Suppressor macrophage treated with lipopolysaccharide for 4 hours (primary cell): Measurements from ENCODE around the gene ST6GAL1.
"Not testable (repeated sequence)": the region's sequence is repeated elsewhere in the genome, so short reads cannot be mapped to it uniquely, and the experiment has no call there.

Source experiments
- DNase-seq: peaks from one replicate; pipeline ENCODE4 v3.0.0-alpha.2; 2020

ST6GAL1 gene

GRCh38 chr3:187025254-187025655, 94.9 kb downstream of the ST6GAL1 start:
- DNase-seq, result no peak

- no peak for DNase-seq
Observed at GRCh38 chr3:187025656-187026316, 95.5 kb downstream of the ST6GAL1 start.

GRCh38 chr3:187026317-187026670, 96.0 kb downstream of the ST6GAL1 start:
- no peak for DNase-seq

GRCh38 chr3:187027531-187028278, 97.4 kb downstream of the ST6GAL1 start:
- DNase-seq, result peak; percentile 48

- DNase-seq, result no peak
Observed at GRCh38 chr3:187031934-187032333, 101.6 kb downstream of the ST6GAL1 start.

GRCh38 chr3:187036394-187036793, 106.1 kb downstream of the ST6GAL1 start:
- no peak for DNase-seq

- no peak for DNase-seq
Observed at GRCh38 chr3:187039100-187039722, 108.9 kb downstream of the ST6GAL1 start.

GRCh38 chr3:187039723-187040414, 109.5 kb downstream of the ST6GAL1 start:
- no peak for DNase-seq

GRCh38 chr3:187040516-187041361, 110.4 kb downstream of the ST6GAL1 start:
- no peak for DNase-seq

- peak; percentile 48 for DNase-seq
Observed at GRCh38 chr3:187041362-187042307, 111.3 kb downstream of the ST6GAL1 start.

GRCh38 chr3:187042346-187042745, 112.0 kb downstream of the ST6GAL1 start:
- DNase-seq, result no peak

GRCh38 chr3:187042874-187043458, 112.6 kb downstream of the ST6GAL1 start:
- DNase-seq, result no peak

GRCh38 chr3:187044206-187044605, 113.9 kb downstream of the ST6GAL1 start:
- DNase-seq, result peak; percentile 60

- DNase-seq, result no peak
Observed at GRCh38 chr3:187044867-187045552, 114.7 kb downstream of the ST6GAL1 start.

GRCh38 chr3:187046033-187046432, 115.7 kb downstream of the ST6GAL1 start:
- no peak for DNase-seq

- DNase-seq, result no peak
Observed at GRCh38 chr3:187049462-187050101, 119.3 kb downstream of the ST6GAL1 start.

- DNase-seq, result no peak
Observed at GRCh38 chr3:187051066-187051465, 120.7 kb downstream of the ST6GAL1 start.

- DNase-seq, result peak; percentile 41
Observed at GRCh38 chr3:187051724-187052366, 121.5 kb downstream of the ST6GAL1 start.

GRCh38 chr3:187052427-187052826, 122.1 kb downstream of the ST6GAL1 start:
- DNase-seq, result not testable (repeated sequence)
